HepG2 (cell line): ENCODE data around the gene SETD3. TPM values are rescaled to one million over a fixed set of nuclear protein-coding genes. Genes with fewer than 3 reads are reported as not detected.

Source experiments
- ATAC-seq: fragments of 200-7000 bp; cut with Tn5 transposase; 3 replicates; pipeline ENCODE4 v1.9.1; 2020; ENCODE audit warnings: mild to moderate bottlenecking, moderate library complexity
- BruUV-seq: library from RNA; stranded (reverse); fragments of 400-500 nt; replicated peaks from 2 replicates; lab custom pipeline; 2021; lab: Mats Ljungman, UMichigan
- CTCF ChIA-PET: fragments of 300-600 bp; formaldehyde crosslinking; extraction: SDS; loops from one replicate; lab custom pipeline; 2021; ENCODE audit warnings: low total read pairs, inconsistent platforms, low intra/inter-chr PET ratio; lab: Yijun Ruan, JAX
- POLR2A ChIA-PET: fragments of 350-600 bp; sonication (Branson Sonifier 250); formaldehyde crosslinking; loops from one replicate; lab custom pipeline; 2020; ENCODE audit warnings: antibody characterized with exemption, inconsistent platforms; lab: Yijun Ruan, JAX
- DNase-seq: peaks from one replicate; pipeline ENCODE4 v3.0.0-alpha.2; 2015; ENCODE audit warnings: low spot score
- FAIRE-seq: peaks from 3 replicates; lab custom pipeline; 2011; peaks lifted over from hg19 to GRCh38; lab: Jason Lieb, UNC
- H2AFZ ChIP-seq: one replicate; pipeline ENCODE4 v1.6.1; 2011; ENCODE audit warnings: low read length, inconsistent platforms
- H3K27ac ChIP-seq: fragments of 300-600 bp; 3 replicates; pipeline ENCODE4 v1.8.0; 2011; ENCODE audit warnings: mixed run types, mild to moderate bottlenecking, mixed read lengths, low read length, inconsistent platforms; ENCODE audit not compliant: insufficient read depth; ENCODE audit errors: extremely low read length
- H3K27me3 ChIP-seq, 2 experiments: fragments of 200-600 bp in 1 of 2; 2 replicates in 1 of 2; 3 replicates in 1 of 2; pipeline versions ENCODE4 v1.6.0 to v1.8.0; 2011; ENCODE audit warnings: low read length in 2 of 2, mild to moderate bottlenecking in 2 of 2, moderate library complexity in 2 of 2, inconsistent platforms in 1 of 2; ENCODE audit not compliant: insufficient read depth in 2 of 2, control insufficient read depth in 1 of 2
- H3K36me3 ChIP-seq, 2 experiments: fragments of 200-600 bp in 1 of 2; replicated peaks in 1 of 2; 2 replicates in 1 of 2; 3 replicates in 1 of 2; pipeline versions ENCODE4 v1.5.1 to v1.8.0; 2011; ENCODE audit warnings: low read length in 2 of 2, inconsistent platforms in 1 of 2; ENCODE audit not compliant: insufficient read depth in 2 of 2, control insufficient read depth in 1 of 2
- H3K4me1 ChIP-seq: 2 replicates; pipeline ENCODE4 v1.5.1; 2012; ENCODE audit warnings: low read length, inconsistent platforms; ENCODE audit not compliant: insufficient read depth
- H3K4me2 ChIP-seq: 2 replicates; pipeline ENCODE4 v1.6.0; 2011; ENCODE audit warnings: low read depth, low read length, inconsistent platforms
- H3K4me3 ChIP-seq, 3 experiments: fragments of 200-600 bp in 1 of 3; sonication (generic), shearing (Covaris generic) in 1 of 3; replicated peaks in 1 of 3; 2 replicates each; pipeline ENCODE4 v1.5.1; 2011 to 2016; ENCODE audit warnings: low read length in 3 of 3, inconsistent platforms in 2 of 3, low read depth in 2 of 3, mild to moderate bottlenecking in 2 of 3, control low read depth in 1 of 3, mixed read lengths in 1 of 3; ENCODE audit not compliant: insufficient read depth in 1 of 3
- H3K79me2 ChIP-seq: one replicate; pipeline ENCODE4 v1.6.1; 2011; ENCODE audit warnings: low read length, inconsistent platforms; ENCODE audit not compliant: insufficient read depth
- H3K9ac ChIP-seq: 2 replicates; pipeline ENCODE4 v1.6.0; 2011; ENCODE audit warnings: mild to moderate bottlenecking, low read depth, low read length, inconsistent platforms; ENCODE audit not compliant: insufficient read depth
- H3K9me3 ChIP-seq: 2 replicates; pipeline ENCODE4 v1.5.1; 2012; ENCODE audit warnings: mild to moderate bottlenecking, low read length
- H4K20me1 ChIP-seq: 2 replicates; pipeline ENCODE4 v1.6.0; 2011; ENCODE audit warnings: inconsistent platforms, mild to moderate bottlenecking, low read length, moderate library complexity; ENCODE audit not compliant: insufficient read depth
- ERF ChIP-seq: IDR thresholded peaks from 2 replicates; pipeline ENCODE4 v1.6.1; 2018; ENCODE audit warnings: missing biosample characterization, missing genetic modification reagents
- MED1 ChIP-seq: sonication (generic); formaldehyde crosslinking; IDR thresholded peaks from 2 replicates; pipeline ENCODE4 v1.4.0; 2020; ENCODE audit warnings: missing genetic modification reagents
- SKI ChIP-seq: fragments of 450-650 bp; IDR thresholded peaks from one replicate; pipeline ENCODE4 v1.6.1; 2018; ENCODE audit warnings: mild to moderate bottlenecking; ENCODE audit not compliant: partially characterized antibody
- ZFP36L1 ChIP-seq: sonication (generic); formaldehyde crosslinking; IDR thresholded peaks from 2 replicates; pipeline ENCODE4 v1.8.0; 2022; ENCODE audit warnings: mild to moderate bottlenecking, missing genetic modification reagents, moderate library complexity
- ZNF317 ChIP-seq: sonication (generic); formaldehyde crosslinking; IDR thresholded peaks from 2 replicates; pipeline ENCODE4 v1.5.0; 2020; ENCODE audit warnings: mild to moderate bottlenecking, missing genetic modification reagents
- ZNF746 ChIP-seq: sonication (generic); formaldehyde crosslinking; IDR thresholded peaks from 2 replicates; pipeline ENCODE4 v1.8.0; 2022; ENCODE audit warnings: mild to moderate bottlenecking, missing genetic modification reagents
- ZNF773 ChIP-seq: sonication (generic); formaldehyde crosslinking; IDR thresholded peaks from 2 replicates; pipeline ENCODE4 v1.4.0; 2020; ENCODE audit warnings: missing genetic modification reagents, borderline replicate concordance
- ZSCAN30 ChIP-seq: sonication (generic); formaldehyde crosslinking; IDR thresholded peaks from 2 replicates; pipeline ENCODE4 v1.5.0; 2020; ENCODE audit warnings: mild to moderate bottlenecking, missing genetic modification reagents
- WGBS: methylation state at CpG from one replicate; pipeline ENCODE4 v1.1.6; 2017; ENCODE audit warnings: low lambda C conversion rate; 5-methylcytosine and 5-hydroxymethylcytosine counted together
- in situ Hi-C: cut with HindIII; loops from 2 replicates; pipeline ENCODE4 v1.10.0; 2017; ENCODE audit warnings: low pct_unique_long_range_greater_than_20kb; ENCODE audit not compliant: extremely low pct_ligation_motif_present
- intact Hi-C: fragments of 100-400 bp; cut with micrococcal nuclease; formaldehyde crosslinking; loops from one replicate; pipeline ENCODE4 v1.10.0; 2022; ENCODE audit not compliant: unreplicated experiment
- polyA plus RNA-seq, 8 experiments: library from polyadenylated mRNA; depleted of rRNA in 3 of 8; stranded (reverse) in 7 of 8; unstranded in 1 of 8; fragments of >200 nt; fragmentation: Illumina TruSeq in 4 of 8; extraction: Trizol in 4 of 8; gene quantifications; 2 replicates each; pipeline versions ENCODE4 v1.2.1 to v1.2.3, GENCODE V29; 2011 to 2016; ENCODE audit warnings: low read depth in 4 of 8, missing spikeins in 1 of 8, mixed read lengths in 1 of 8; ENCODE audit not compliant: insufficient read depth in 1 of 8
- total RNA-seq, 5 experiments: library from RNA; depleted of rRNA; stranded (reverse); fragments of >200 nt; fragmentation: Illumina TruSeq; extraction: Trizol; gene quantifications; 2 replicates each; pipeline ENCODE4 v1.2.3, GENCODE V29; 2016; ENCODE audit warnings: low read depth in 1 of 5
- TF ChIP-seq, protein P1 (sequence below): sonication (generic); formaldehyde crosslinking; IDR thresholded peaks from 2 replicates; pipeline ENCODE4 v1.4.0; 2020; ENCODE audit warnings: missing genetic modification reagents
- TF ChIP-seq, protein P2 (sequence below): sonication (generic); formaldehyde crosslinking; IDR thresholded peaks from 2 replicates; pipeline ENCODE4 v1.5.1; 2020; ENCODE audit warnings: mild to moderate bottlenecking, missing genetic modification reagents

The SETD3 gene
- total and polyA plus RNA-seq, 2 of the 13 experiments (the other 11 are each of a cell fraction or from before 2014, with no cell fraction given), result 30.3 to 67.1 TPM

DNA sequence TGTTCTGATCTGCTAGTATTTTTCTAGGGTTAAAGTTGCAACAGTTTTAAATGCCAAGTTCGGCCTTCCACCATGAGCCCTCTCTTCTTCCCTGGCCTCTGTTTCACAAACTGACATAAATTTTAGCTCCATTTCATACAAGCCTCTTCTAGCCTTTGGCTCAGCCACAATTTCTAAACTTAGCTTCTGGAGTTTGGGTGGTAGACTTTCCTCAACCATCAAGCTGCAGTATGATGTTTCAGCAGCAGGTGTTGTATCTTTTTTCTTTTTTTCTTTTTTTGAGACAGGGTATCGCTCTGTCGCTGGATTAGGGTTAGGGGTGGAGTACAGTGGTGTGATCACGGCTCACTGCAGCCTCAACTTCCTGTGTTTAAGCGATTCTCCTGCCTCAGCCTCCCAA lies 29.4 kb downstream of the SETD3 start:
- POLR2A ChIA-PET, result no interaction called here
- BruUV-seq, result no TSS peak
- CTCF ChIA-PET, result no interaction called here

More for the DNA sequence above, 29.4 kb downstream of the SETD3 start:
- Histone ChIP-seq H3K9ac (no peak overlapping the region), H3K4me2 (no peak overlapping the region), H3K36me3 (peaks cover 13 to 45% of the 10 kb centered on the region in 2 experiments), H3K79me2 (no peaks in the 10 kb centered on the region), H2AFZ (no peak overlapping the region), H3K27ac (no peak overlapping the region), H3K4me1 (peaks cover 7% of the 10 kb centered on the region; the same call in 1 of the 2 replicates), H4K20me1 (no peaks in the 10 kb centered on the region), H3K4me3 (no peak overlapping the region), H3K9me3 (no peaks in the 10 kb centered on the region), H3K27me3 (no peaks in the 10 kb centered on the region)
- FAIRE-seq, result no peak
- DNase-seq, result no peak
- intact Hi-C loops, result no loop called here
- 95% methylated on average over 5 of the region's 5 CpGs for WGBS
- TF ChIP-seq ZFP36L1 (CRISPR knock-in tag), result no peak
- TF ChIP-seq ZNF746, result no peak
- TF ChIP-seq, protein P1, sequence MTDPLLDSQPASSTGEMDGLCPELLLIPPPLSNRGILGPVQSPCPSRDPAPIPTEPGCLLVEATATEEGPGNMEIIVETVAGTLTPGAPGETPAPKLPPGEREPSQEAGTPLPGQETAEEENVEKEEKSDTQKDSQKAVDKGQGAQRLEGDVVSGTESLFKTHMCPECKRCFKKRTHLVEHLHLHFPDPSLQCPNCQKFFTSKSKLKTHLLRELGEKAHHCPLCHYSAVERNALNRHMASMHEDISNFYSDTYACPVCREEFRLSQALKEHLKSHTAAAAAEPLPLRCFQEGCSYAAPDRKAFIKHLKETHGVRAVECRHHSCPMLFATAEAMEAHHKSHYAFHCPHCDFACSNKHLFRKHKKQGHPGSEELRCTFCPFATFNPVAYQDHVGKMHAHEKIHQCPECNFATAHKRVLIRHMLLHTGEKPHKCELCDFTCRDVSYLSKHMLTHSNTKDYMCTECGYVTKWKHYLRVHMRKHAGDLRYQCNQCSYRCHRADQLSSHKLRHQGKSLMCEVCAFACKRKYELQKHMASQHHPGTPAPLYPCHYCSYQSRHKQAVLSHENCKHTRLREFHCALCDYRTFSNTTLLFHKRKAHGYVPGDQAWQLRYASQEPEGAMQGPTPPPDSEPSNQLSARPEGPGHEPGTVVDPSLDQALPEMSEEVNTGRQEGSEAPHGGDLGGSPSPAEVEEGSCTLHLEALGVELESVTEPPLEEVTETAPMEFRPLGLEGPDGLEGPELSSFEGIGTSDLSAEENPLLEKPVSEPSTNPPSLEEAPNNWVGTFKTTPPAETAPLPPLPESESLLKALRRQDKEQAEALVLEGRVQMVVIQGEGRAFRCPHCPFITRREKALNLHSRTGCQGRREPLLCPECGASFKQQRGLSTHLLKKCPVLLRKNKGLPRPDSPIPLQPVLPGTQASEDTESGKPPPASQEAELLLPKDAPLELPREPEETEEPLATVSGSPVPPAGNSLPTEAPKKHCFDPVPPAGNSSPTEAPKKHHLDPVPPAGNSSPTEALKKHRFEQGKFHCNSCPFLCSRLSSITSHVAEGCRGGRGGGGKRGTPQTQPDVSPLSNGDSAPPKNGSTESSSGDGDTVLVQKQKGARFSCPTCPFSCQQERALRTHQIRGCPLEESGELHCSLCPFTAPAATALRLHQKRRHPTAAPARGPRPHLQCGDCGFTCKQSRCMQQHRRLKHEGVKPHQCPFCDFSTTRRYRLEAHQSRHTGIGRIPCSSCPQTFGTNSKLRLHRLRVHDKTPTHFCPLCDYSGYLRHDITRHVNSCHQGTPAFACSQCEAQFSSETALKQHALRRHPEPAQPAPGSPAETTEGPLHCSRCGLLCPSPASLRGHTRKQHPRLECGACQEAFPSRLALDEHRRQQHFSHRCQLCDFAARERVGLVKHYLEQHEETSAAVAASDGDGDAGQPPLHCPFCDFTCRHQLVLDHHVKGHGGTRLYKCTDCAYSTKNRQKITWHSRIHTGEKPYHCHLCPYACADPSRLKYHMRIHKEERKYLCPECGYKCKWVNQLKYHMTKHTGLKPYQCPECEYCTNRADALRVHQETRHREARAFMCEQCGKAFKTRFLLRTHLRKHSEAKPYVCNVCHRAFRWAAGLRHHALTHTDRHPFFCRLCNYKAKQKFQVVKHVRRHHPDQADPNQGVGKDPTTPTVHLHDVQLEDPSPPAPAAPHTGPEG (CRISPR knock-in tag), result no peak
- no peak for TF ChIP-seq ZNF773 (CRISPR knock-in tag)
- TF ChIP-seq SKI, result no peak
- TF ChIP-seq, protein P2, sequence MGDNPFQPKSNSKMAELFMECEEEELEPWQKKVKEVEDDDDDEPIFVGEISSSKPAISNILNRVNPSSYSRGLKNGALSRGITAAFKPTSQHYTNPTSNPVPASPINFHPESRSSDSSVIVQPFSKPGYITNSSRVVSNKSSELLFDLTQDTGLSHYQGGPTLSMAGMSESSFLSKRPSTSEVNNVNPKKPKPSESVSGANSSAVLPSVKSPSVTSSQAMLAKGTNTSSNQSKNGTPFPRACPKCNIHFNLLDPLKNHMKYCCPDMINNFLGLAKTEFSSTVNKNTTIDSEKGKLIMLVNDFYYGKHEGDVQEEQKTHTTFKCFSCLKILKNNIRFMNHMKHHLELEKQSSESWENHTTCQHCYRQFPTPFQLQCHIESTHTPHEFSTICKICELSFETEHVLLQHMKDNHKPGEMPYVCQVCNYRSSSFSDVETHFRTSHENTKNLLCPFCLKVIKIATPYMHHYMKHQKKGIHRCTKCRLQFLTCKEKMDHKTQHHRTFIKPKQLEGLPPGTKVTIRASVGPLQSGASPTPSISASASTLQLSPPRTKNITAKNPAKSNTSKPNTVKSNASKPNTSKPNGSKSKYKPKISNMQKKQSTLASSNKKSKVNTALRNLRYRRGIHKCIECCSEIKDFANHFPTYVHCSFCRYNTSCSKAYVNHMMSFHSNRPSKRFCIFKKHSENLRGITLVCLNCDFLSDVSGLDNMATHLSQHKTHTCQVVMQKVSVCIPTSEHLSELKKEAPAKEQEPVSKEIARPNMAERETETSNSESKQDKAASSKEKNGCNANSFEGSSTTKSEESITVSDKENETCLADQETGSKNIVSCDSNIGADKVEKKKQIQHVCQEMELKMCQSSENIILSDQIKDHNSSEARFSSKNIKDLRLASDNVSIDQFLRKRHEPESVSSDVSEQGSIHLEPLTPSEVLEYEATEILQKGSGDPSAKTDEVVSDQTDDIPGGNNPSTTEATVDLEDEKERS (CRISPR knock-in tag), result no peak
- no peak for TF ChIP-seq ZSCAN30
- no peak for TF ChIP-seq ERF
- TF ChIP-seq MED1 (CRISPR knock-in tag), result no peak
- TF ChIP-seq ZNF317 (CRISPR knock-in tag), result no peak
- in situ Hi-C loops, result no loop called here
- no peak for ATAC-seq
